OCI-LY1 (cell line): ENCODE measurements around the gene RUNX3.

Experiments
- H2AFZ ChIP-seq: fragments of 200-600 bp; sonication (generic), shearing (Covaris generic); 2 replicates; pipeline ENCODE4 v1.6.0; 2014; ENCODE audit warnings: antibody characterized with exemption, mild to moderate bottlenecking, low read length
- H3F3A ChIP-seq: fragments of 200-600 bp; sonication (generic), shearing (Covaris generic); 2 replicates; pipeline ENCODE4 v1.6.0; 2014; ENCODE audit warnings: mild to moderate bottlenecking, antibody characterized with exemption, low read length, moderate library complexity; ENCODE audit not compliant: insufficient read depth
- H3K27ac ChIP-seq: fragments of 200-600 bp; sonication (generic); 2 replicates; pipeline ENCODE4 v1.5.1; 2014; ENCODE audit warnings: low read length, mixed run types, mild to moderate bottlenecking, low read depth; ENCODE audit not compliant: poor library complexity, severe bottlenecking
- H3K27me3 ChIP-seq: fragments of 200-600 bp; sonication (generic); 2 replicates; pipeline ENCODE4 v1.6.0; 2014; ENCODE audit warnings: antibody characterized with exemption, mild to moderate bottlenecking, low read length, moderate library complexity; ENCODE audit not compliant: insufficient read depth
- H3K36me3 ChIP-seq: fragments of 200-600 bp; sonication (generic); 2 replicates; pipeline ENCODE4 v1.6.1; 2014; ENCODE audit warnings: mild to moderate bottlenecking, antibody characterized with exemption, low read length, moderate library complexity, mixed read lengths; ENCODE audit not compliant: insufficient read depth
- H3K4me1 ChIP-seq: fragments of 200-600 bp; sonication (generic); 2 replicates; pipeline ENCODE4 v1.5.1; 2014; ENCODE audit warnings: mild to moderate bottlenecking, low read length, moderate library complexity; ENCODE audit not compliant: insufficient read depth, severe bottlenecking
- H3K4me2 ChIP-seq: fragments of 200-600 bp; sonication (generic), shearing (Covaris generic); 2 replicates; pipeline ENCODE4 v1.6.1; 2014; ENCODE audit warnings: low read length
- H3K4me3 ChIP-seq: fragments of 200-600 bp; sonication (generic); 2 replicates; pipeline ENCODE4 v1.5.1; 2014; ENCODE audit warnings: low read length, low read depth, mild to moderate bottlenecking, mixed read lengths; ENCODE audit not compliant: poor library complexity, severe bottlenecking
- H3K79me2 ChIP-seq: fragments of 200-600 bp; shearing (Covaris generic); 2 replicates; pipeline ENCODE4 v1.6.1; 2016; ENCODE audit warnings: mixed run types, low read length, mixed read lengths; ENCODE audit not compliant: insufficient read depth
- H3K9ac ChIP-seq: fragments of 200-600 bp; sonication (generic), shearing (Covaris generic); 2 replicates; pipeline ENCODE4 v1.6.1; 2014; ENCODE audit warnings: mild to moderate bottlenecking, low read length, mixed read lengths
- H3K9me2 ChIP-seq: fragments of 200-600 bp; sonication (generic), shearing (Covaris generic); 2 replicates; pipeline ENCODE4 v1.6.1; 2014; ENCODE audit warnings: low read depth, mild to moderate bottlenecking, low read length, mixed read lengths
- H3K9me3 ChIP-seq: fragments of 200-600 bp; shearing (Covaris generic); 2 replicates; pipeline ENCODE4 v1.6.1; 2014; ENCODE audit warnings: low read length, mixed read lengths
- H4K20me1 ChIP-seq: fragments of 200-600 bp; sonication (generic), shearing (Covaris generic); 2 replicates; pipeline ENCODE4 v1.6.0; 2016; ENCODE audit warnings: mild to moderate bottlenecking, low read length; ENCODE audit not compliant: insufficient read depth
- EZH2 ChIP-seq: fragments of 200-600 bp; sonication (generic), shearing (Covaris generic); IDR thresholded peaks from 2 replicates; pipeline ENCODE4 v1.8.0; 2017; ENCODE audit warnings: borderline replicate concordance, mixed run types, mild to moderate bottlenecking, antibody characterized with exemption, low read length, moderate library complexity, mixed read lengths
- TF ChIP-seq, protein P1 (sequence below): fragments of 200-600 bp; sonication (generic), shearing (Covaris generic); IDR thresholded peaks from 2 replicates; pipeline ENCODE4 v1.5.1; 2017; ENCODE audit warnings: mild to moderate bottlenecking, antibody characterized with exemption, low read length, moderate library complexity, mixed read lengths

RUNX3 gene

GRCh38 chr1:24903011-24903461, 27.0 kb downstream of the RUNX3 start:
- Histone ChIP-seq H3K36me3 (no peaks in the 10 kb centered on the region), H3K27me3 (no peaks in the 10 kb centered on the region; the same call in 1 of the 2 replicates), H3K9me3 (no peaks in the 10 kb centered on the region), H3K9ac (no peak overlapping the region), H3K4me2 (no peak overlapping the region), H3K9me2 (no peaks in the 10 kb centered on the region), H3K4me3 (no peak overlapping the region), H4K20me1 (no peaks in the 10 kb centered on the region), H3K27ac (no peak overlapping the region), H3F3A (no peaks in the 10 kb centered on the region), H3K79me2 (no peaks in the 10 kb centered on the region), H3K4me1 (no peaks in the 10 kb centered on the region), H2AFZ (no peak overlapping the region)
- TF ChIP-seq, protein P1, sequence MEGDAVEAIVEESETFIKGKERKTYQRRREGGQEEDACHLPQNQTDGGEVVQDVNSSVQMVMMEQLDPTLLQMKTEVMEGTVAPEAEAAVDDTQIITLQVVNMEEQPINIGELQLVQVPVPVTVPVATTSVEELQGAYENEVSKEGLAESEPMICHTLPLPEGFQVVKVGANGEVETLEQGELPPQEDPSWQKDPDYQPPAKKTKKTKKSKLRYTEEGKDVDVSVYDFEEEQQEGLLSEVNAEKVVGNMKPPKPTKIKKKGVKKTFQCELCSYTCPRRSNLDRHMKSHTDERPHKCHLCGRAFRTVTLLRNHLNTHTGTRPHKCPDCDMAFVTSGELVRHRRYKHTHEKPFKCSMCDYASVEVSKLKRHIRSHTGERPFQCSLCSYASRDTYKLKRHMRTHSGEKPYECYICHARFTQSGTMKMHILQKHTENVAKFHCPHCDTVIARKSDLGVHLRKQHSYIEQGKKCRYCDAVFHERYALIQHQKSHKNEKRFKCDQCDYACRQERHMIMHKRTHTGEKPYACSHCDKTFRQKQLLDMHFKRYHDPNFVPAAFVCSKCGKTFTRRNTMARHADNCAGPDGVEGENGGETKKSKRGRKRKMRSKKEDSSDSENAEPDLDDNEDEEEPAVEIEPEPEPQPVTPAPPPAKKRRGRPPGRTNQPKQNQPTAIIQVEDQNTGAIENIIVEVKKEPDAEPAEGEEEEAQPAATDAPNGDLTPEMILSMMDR: no peak
- TF ChIP-seq EZH2: no peak

DNA sequence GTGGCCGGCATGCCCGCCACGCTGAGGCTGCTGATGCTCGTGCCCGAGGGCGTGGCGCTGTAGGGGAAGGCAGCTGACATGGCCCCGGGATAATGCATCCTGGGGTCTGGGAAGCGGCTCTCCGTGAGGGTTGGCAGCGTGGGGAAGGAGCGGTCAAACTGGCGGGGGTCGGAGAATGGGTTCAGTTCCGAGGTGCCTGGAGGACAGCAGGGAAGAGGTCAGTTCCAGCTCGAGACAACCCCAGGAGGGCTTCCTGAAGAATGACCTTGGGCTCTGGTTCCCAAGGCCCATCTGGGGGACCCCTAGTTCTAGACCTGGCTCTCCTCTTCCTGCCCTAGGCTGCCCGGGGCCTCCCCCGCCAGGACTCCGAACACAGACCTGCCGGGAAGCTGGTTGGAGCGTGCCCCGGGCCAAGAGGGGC, 27.6 kb downstream of the RUNX3 start:
- no peak overlapping the region for H3K9ac ChIP-seq
- no peaks in the 10 kb centered on the region for H4K20me1 ChIP-seq
- TF ChIP-seq, protein P1: no peak
- no peak for TF ChIP-seq EZH2
- H3K9me2 ChIP-seq: no peaks in the 10 kb centered on the region
- H3K36me3 ChIP-seq: no peaks in the 10 kb centered on the region
- H3K9me3 ChIP-seq: no peaks in the 10 kb centered on the region
- no peaks in the 10 kb centered on the region for H3K4me1 ChIP-seq
- H3K79me2 ChIP-seq: no peaks in the 10 kb centered on the region
- H3K4me2 ChIP-seq: no peak overlapping the region
- no peaks in the 10 kb centered on the region for H3F3A ChIP-seq
- no peak overlapping the region for H3K4me3 ChIP-seq
- H3K27me3 ChIP-seq: no peaks in the 10 kb centered on the region; the same call in 1 of the 2 replicates
- no peak overlapping the region for H2AFZ ChIP-seq
- H3K27ac ChIP-seq: no peak overlapping the region

DNA sequence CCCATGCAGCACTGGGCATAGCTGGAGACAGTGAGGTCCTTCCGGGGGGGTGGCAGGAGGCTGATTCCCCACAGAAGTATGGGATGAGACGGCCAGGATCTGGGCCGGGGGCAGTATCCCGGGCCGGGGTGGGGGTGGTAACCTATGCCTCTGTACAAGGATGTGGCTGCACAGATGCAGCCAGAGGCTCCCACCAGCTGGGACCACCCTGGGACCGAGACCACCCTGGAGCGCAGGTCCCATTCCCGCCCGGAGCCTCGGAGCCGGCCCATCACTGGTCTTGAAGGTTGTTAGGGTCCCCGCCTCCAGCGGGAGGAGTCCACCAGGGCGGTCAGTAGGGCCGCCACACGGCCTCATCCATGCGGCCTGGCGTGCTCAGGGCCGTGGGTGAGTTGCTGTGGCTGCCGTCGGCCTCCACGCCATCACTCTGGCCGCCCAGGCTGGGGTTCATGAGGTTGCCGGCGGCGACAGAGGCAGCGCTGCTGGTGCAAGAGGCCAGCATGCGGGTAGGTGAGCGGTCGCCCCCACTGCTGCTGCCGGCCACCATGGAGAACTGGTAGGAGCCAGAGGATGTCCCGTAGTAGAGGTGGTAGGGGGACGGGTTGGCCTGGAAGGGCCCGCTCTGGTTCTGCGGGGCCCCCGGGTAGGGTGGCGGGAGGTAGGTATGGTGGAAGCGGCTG, 28.1 kb downstream of the RUNX3 start:
- H4K20me1 ChIP-seq: no peaks in the 10 kb centered on the region
- H3K27me3 ChIP-seq: no peaks in the 10 kb centered on the region; the same call in 1 of the 2 replicates
- H3K4me3 ChIP-seq: no peak overlapping the region
- no peak overlapping the region for H3K9ac ChIP-seq
- H3K79me2 ChIP-seq: no peaks in the 10 kb centered on the region
- no peaks in the 10 kb centered on the region for H3K9me2 ChIP-seq
- no peaks in the 10 kb centered on the region for H3K9me3 ChIP-seq
- no peaks in the 10 kb centered on the region for H3F3A ChIP-seq
- H3K36me3 ChIP-seq: no peaks in the 10 kb centered on the region
- no peaks in the 10 kb centered on the region for H3K4me1 ChIP-seq
- TF ChIP-seq, protein P1: no peak
- TF ChIP-seq EZH2: no peak
- H3K4me2 ChIP-seq: no peak overlapping the region
- no peak overlapping the region for H3K27ac ChIP-seq
- H2AFZ ChIP-seq: no peak overlapping the region
